HEK293 (cell line): Measurements from ENCODE around the gene PDLIM7.

Experiments used
- KLF8 ChIP-seq: fragments of 450-650 bp; formaldehyde crosslinking; IDR thresholded peaks from 2 replicates; pipeline ENCODE4 v1.5.1; 2016; ENCODE audit warnings: missing biosample characterization, missing genetic modification characterization
- KLF9 ChIP-seq: fragments of 450-650 bp; formaldehyde crosslinking; IDR thresholded peaks from 2 replicates; pipeline ENCODE4 v1.5.1; 2016; ENCODE audit warnings: missing biosample characterization, missing genetic modification characterization, low read depth
- ZBTB10 ChIP-seq: fragments of 450-650 bp; formaldehyde crosslinking; IDR thresholded peaks from 2 replicates; pipeline ENCODE4 v1.5.1; 2016; ENCODE audit warnings: missing biosample characterization, missing genetic modification characterization
- ZBTB48 ChIP-seq: fragments of 450-650 bp; formaldehyde crosslinking; IDR thresholded peaks from 2 replicates; pipeline ENCODE4 v1.5.1; 2016; ENCODE audit warnings: missing biosample characterization, missing genetic modification characterization
- ZNF2 ChIP-seq: fragments of 450-650 bp; formaldehyde crosslinking; IDR thresholded peaks from 2 replicates; pipeline ENCODE4 v1.5.1; 2016; ENCODE audit warnings: missing biosample characterization, missing genetic modification characterization
- ZNF398 ChIP-seq: fragments of 450-650 bp; formaldehyde crosslinking; IDR thresholded peaks from 2 replicates; pipeline ENCODE4 v1.5.1; 2017; ENCODE audit warnings: missing biosample characterization, missing genetic modification characterization
- ZNF449 ChIP-seq: fragments of 450-650 bp; formaldehyde crosslinking; IDR thresholded peaks from 2 replicates; pipeline ENCODE4 v1.5.1; 2017; ENCODE audit warnings: missing biosample characterization, mild to moderate bottlenecking, missing genetic modification characterization, moderate library complexity
- ZNF513 ChIP-seq: fragments of 450-650 bp; IDR thresholded peaks from 2 replicates; pipeline ENCODE4 v1.5.1; 2018; ENCODE audit warnings: missing biosample characterization, missing genetic modification characterization
- ZNF521 ChIP-seq: fragments of 450-650 bp; formaldehyde crosslinking; IDR thresholded peaks from 2 replicates; pipeline ENCODE4 v1.5.1; 2017; ENCODE audit warnings: missing biosample characterization, mild to moderate bottlenecking, missing genetic modification characterization
- ZNF580 ChIP-seq: fragments of 450-650 bp; formaldehyde crosslinking; IDR thresholded peaks from 2 replicates; pipeline ENCODE4 v1.5.1; 2016; ENCODE audit warnings: missing biosample characterization, missing genetic modification characterization
- ZNF600 ChIP-seq: fragments of 450-650 bp; formaldehyde crosslinking; IDR thresholded peaks from 2 replicates; pipeline ENCODE4 v1.5.1; 2016; ENCODE audit warnings: missing biosample characterization, missing genetic modification characterization
- ZNF747 ChIP-seq: fragments of 450-650 bp; formaldehyde crosslinking; IDR thresholded peaks from 2 replicates; pipeline ENCODE4 v1.5.1; 2016; ENCODE audit warnings: missing biosample characterization, missing genetic modification characterization
- ZNF768 ChIP-seq: fragments of 450-650 bp; formaldehyde crosslinking; IDR thresholded peaks from 2 replicates; pipeline ENCODE4 v1.5.1; 2018; ENCODE audit warnings: missing biosample characterization, mild to moderate bottlenecking, missing genetic modification characterization
- ZNF791 ChIP-seq: fragments of 450-650 bp; formaldehyde crosslinking; IDR thresholded peaks from 2 replicates; pipeline ENCODE4 v1.5.1; 2016; ENCODE audit warnings: missing biosample characterization, missing genetic modification characterization
- ZSCAN5A ChIP-seq: fragments of 450-650 bp; formaldehyde crosslinking; IDR thresholded peaks from 2 replicates; pipeline ENCODE4 v1.5.1; 2016; ENCODE audit warnings: missing biosample characterization, missing genetic modification characterization
- TF ChIP-seq, protein P1 (sequence below): fragments of 450-650 bp; formaldehyde crosslinking; IDR thresholded peaks from 2 replicates; pipeline ENCODE4 v1.5.1; 2016; ENCODE audit warnings: missing biosample characterization, missing genetic modification characterization, low read depth
- TF ChIP-seq, protein P2 (sequence below): fragments of 450-650 bp; formaldehyde crosslinking; IDR thresholded peaks from 2 replicates; pipeline ENCODE4 v1.5.1; 2017; ENCODE audit warnings: missing biosample characterization, missing genetic modification characterization
- TF ChIP-seq, protein P3 (sequence below): fragments of 450-650 bp; formaldehyde crosslinking; IDR thresholded peaks from 2 replicates; pipeline ENCODE4 v1.5.1; 2016; ENCODE audit warnings: missing biosample characterization, missing genetic modification characterization
- TF ChIP-seq, protein P4 (sequence below): fragments of 450-650 bp; formaldehyde crosslinking; IDR thresholded peaks from 2 replicates; pipeline ENCODE4 v1.5.1; 2016; ENCODE audit warnings: missing biosample characterization, missing genetic modification characterization

The PDLIM7 gene

DNA sequence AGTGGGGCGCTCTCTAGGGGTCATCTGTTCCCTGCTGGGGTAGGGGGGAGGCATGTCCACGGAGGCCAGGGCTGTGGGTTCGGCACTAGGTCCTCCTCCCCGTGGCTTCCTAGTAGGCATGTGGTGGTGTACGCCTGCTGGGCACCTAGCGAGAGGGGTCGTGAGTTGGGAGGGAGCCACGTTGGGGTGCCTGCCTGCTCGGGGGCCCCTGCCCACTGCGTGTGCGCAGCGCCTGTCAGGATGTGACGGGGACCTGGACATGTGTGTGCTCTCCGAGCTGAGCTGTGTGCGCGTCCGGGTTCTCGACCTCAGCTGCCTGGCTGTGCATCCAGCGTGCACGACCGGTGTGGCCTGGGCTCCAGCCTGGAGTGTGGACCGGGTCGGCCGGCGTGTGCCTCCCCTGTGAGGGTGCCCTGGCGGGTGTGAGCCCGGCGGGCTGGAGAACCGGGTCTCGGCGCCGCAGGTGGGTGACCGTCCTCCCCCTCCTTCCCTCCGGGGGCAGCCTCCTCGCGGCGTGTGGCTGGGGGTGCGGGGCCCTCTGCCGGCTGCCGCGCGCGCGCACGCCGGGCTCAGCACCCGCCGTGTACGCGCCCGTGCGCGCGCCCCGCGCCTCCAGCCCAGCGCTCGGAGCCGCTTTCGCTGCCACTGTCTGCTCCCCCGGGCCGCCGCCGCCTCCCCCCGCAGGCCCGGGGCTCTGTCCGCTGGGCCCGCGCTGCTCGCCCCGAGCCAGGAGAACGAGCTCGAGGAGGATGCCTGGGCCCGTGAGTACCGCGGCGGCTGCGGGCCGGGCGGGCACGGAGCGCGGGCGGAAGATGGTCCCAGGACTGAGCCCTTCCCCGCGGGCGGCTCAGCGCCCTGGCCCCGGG lies 51.0 kb downstream of the PDLIM7 start, which contains the start of gene PRR7 (continued):
- TF ChIP-seq ZBTB10: peak; percentile 88
- TF ChIP-seq, protein P1, sequence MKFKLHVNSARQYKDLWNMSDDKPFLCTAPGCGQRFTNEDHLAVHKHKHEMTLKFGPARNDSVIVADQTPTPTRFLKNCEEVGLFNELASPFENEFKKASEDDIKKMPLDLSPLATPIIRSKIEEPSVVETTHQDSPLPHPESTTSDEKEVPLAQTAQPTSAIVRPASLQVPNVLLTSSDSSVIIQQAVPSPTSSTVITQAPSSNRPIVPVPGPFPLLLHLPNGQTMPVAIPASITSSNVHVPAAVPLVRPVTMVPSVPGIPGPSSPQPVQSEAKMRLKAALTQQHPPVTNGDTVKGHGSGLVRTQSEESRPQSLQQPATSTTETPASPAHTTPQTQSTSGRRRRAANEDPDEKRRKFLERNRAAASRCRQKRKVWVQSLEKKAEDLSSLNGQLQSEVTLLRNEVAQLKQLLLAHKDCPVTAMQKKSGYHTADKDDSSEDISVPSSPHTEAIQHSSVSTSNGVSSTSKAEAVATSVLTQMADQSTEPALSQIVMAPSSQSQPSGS (tag by site-specific recombination): no peak
- peak; percentile 42; the same call in 1 of the 2 replicates for TF ChIP-seq KLF9 (tag by site-specific recombination)
- TF ChIP-seq, protein P2, sequence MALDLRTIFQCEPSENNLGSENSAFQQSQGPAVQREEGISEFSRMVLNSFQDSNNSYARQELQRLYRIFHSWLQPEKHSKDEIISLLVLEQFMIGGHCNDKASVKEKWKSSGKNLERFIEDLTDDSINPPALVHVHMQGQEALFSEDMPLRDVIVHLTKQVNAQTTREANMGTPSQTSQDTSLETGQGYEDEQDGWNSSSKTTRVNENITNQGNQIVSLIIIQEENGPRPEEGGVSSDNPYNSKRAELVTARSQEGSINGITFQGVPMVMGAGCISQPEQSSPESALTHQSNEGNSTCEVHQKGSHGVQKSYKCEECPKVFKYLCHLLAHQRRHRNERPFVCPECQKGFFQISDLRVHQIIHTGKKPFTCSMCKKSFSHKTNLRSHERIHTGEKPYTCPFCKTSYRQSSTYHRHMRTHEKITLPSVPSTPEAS: peak; percentile 79
- TF ChIP-seq ZNF791 (tag by site-specific recombination): no peak
- no peak for TF ChIP-seq ZNF521 (tag by site-specific recombination)
- TF ChIP-seq, protein P3, sequence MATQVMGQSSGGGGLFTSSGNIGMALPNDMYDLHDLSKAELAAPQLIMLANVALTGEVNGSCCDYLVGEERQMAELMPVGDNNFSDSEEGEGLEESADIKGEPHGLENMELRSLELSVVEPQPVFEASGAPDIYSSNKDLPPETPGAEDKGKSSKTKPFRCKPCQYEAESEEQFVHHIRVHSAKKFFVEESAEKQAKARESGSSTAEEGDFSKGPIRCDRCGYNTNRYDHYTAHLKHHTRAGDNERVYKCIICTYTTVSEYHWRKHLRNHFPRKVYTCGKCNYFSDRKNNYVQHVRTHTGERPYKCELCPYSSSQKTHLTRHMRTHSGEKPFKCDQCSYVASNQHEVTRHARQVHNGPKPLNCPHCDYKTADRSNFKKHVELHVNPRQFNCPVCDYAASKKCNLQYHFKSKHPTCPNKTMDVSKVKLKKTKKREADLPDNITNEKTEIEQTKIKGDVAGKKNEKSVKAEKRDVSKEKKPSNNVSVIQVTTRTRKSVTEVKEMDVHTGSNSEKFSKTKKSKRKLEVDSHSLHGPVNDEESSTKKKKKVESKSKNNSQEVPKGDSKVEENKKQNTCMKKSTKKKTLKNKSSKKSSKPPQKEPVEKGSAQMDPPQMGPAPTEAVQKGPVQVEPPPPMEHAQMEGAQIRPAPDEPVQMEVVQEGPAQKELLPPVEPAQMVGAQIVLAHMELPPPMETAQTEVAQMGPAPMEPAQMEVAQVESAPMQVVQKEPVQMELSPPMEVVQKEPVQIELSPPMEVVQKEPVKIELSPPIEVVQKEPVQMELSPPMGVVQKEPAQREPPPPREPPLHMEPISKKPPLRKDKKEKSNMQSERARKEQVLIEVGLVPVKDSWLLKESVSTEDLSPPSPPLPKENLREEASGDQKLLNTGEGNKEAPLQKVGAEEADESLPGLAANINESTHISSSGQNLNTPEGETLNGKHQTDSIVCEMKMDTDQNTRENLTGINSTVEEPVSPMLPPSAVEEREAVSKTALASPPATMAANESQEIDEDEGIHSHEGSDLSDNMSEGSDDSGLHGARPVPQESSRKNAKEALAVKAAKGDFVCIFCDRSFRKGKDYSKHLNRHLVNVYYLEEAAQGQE (tag by site-specific recombination): peak; percentile 28; the same call in 1 of the 2 replicates
- TF ChIP-seq ZNF449 (tag by site-specific recombination): no peak
- TF ChIP-seq ZNF2 (tag by site-specific recombination): peak; percentile 71; the same call in 1 of the 2 replicates
- no peak for TF ChIP-seq ZSCAN5A (tag by site-specific recombination)
- TF ChIP-seq ZNF398 (tag by site-specific recombination): peak; percentile 46; the same call in 1 of the 2 replicates
- peak; percentile 35 for TF ChIP-seq ZNF513 (tag by site-specific recombination)
- TF ChIP-seq KLF8: no peak
- TF ChIP-seq, protein P4, sequence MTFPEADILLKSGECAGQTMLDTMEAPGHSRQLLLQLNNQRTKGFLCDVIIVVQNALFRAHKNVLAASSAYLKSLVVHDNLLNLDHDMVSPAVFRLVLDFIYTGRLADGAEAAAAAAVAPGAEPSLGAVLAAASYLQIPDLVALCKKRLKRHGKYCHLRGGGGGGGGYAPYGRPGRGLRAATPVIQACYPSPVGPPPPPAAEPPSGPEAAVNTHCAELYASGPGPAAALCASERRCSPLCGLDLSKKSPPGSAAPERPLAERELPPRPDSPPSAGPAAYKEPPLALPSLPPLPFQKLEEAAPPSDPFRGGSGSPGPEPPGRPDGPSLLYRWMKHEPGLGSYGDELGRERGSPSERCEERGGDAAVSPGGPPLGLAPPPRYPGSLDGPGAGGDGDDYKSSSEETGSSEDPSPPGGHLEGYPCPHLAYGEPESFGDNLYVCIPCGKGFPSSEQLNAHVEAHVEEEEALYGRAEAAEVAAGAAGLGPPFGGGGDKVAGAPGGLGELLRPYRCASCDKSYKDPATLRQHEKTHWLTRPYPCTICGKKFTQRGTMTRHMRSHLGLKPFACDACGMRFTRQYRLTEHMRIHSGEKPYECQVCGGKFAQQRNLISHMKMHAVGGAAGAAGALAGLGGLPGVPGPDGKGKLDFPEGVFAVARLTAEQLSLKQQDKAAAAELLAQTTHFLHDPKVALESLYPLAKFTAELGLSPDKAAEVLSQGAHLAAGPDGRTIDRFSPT (tag by site-specific recombination): peak; percentile 75
- TF ChIP-seq ZNF600 (tag by site-specific recombination): peak; percentile 89
- no peak for TF ChIP-seq ZNF580 (tag by site-specific recombination)
- TF ChIP-seq ZBTB48 (tag by site-specific recombination): peak; percentile 89
- TF ChIP-seq ZNF768 (tag by site-specific recombination): peak; percentile 52; the same call in 1 of the 2 replicates
- no peak for TF ChIP-seq ZNF747 (tag by site-specific recombination)
